T-helper 1 cell treated with Interleukin-12 subunit alpha and Interleukin-12 subunit beta and Interleukin-4 antibody, amounts not matched to agents 30 ng/mL and 1 ng/mL, for 36 hours (primary cell): ENCODE measurements around the gene DIP2C. TPM values are rescaled to one million over a fixed set of nuclear protein-coding genes. Genes with fewer than 3 reads are reported as not detected.
"Not testable (repeated sequence)": the region's sequence is repeated elsewhere in the genome, so short reads cannot be mapped to it uniquely, and the experiment has no call there.

ENCODE experiments used
- intact Hi-C: fragments of 100-400 bp; cut with micrococcal nuclease; formaldehyde crosslinking; loops from one replicate; pipeline ENCODE4 v1.15.1; 2024
- total RNA-seq: library from RNA; stranded (reverse); gene quantifications from 2 replicates; pipeline ENCODE4 v1.2.3, GENCODE V29; 2022

DIP2C gene
- total RNA-seq, 1 donor from 2014 or later: 2.8 TPM

- intact Hi-C loops: not testable (repeated sequence)
Measured at GRCh38 chr10:596131-596530, 93.3 kb downstream of the DIP2C start.

GRCh38 chr10:595473-595872 lies 94.0 kb downstream of the DIP2C start:
- intact Hi-C loops: no loop called here

GRCh38 chr10:594584-595270 lies 94.7 kb downstream of the DIP2C start:
- intact Hi-C loops: no loop called here

- intact Hi-C loops: no loop called here
Measured at GRCh38 chr10:593901-594457, 95.5 kb downstream of the DIP2C start.

GRCh38 chr10:593421-593820 lies 96.0 kb downstream of the DIP2C start:
- intact Hi-C loops: no loop called here

- intact Hi-C loops: no loop called here
Measured at GRCh38 chr10:593016-593415, 96.5 kb downstream of the DIP2C start.

GRCh38 chr10:591646-592045 lies 97.8 kb downstream of the DIP2C start:
- intact Hi-C loops: no loop called here

- intact Hi-C loops: no loop called here
Measured at GRCh38 chr10:590721-591120, 98.7 kb downstream of the DIP2C start.

- intact Hi-C loops: no loop called here
Measured at GRCh38 chr10:589961-590680, 99.3 kb downstream of the DIP2C start.

GRCh38 chr10:588246-589165 lies 101.0 kb downstream of the DIP2C start:
- intact Hi-C loops: no loop called here

- intact Hi-C loops: no loop called here
Measured at GRCh38 chr10:586716-587115, 102.8 kb downstream of the DIP2C start.

- intact Hi-C loops: no loop called here
Measured at GRCh38 chr10:586151-586550, 103.3 kb downstream of the DIP2C start.

GRCh38 chr10:585502-585901 lies 104.0 kb downstream of the DIP2C start:
- intact Hi-C loops: no loop called here

GRCh38 chr10:584497-585290 lies 104.8 kb downstream of the DIP2C start:
- intact Hi-C loops: not testable (repeated sequence)

- intact Hi-C loops: no loop called here
Measured at GRCh38 chr10:583433-583832, 106.0 kb downstream of the DIP2C start.

- intact Hi-C loops: no loop called here
Measured at GRCh38 chr10:581776-582330, 107.6 kb downstream of the DIP2C start.

- intact Hi-C loops: no loop called here
Measured at GRCh38 chr10:580778-581177, 108.7 kb downstream of the DIP2C start.

GRCh38 chr10:576130-576465 lies 113.4 kb downstream of the DIP2C start:
- intact Hi-C loops: no loop called here

GRCh38 chr10:575402-576129 lies 113.9 kb downstream of the DIP2C start:
- intact Hi-C loops: no loop called here

- intact Hi-C loops: no loop called here
Measured at GRCh38 chr10:572696-573095, 116.8 kb downstream of the DIP2C start.
